ENCODE measurements around the gene PDE6G.

DNA sequence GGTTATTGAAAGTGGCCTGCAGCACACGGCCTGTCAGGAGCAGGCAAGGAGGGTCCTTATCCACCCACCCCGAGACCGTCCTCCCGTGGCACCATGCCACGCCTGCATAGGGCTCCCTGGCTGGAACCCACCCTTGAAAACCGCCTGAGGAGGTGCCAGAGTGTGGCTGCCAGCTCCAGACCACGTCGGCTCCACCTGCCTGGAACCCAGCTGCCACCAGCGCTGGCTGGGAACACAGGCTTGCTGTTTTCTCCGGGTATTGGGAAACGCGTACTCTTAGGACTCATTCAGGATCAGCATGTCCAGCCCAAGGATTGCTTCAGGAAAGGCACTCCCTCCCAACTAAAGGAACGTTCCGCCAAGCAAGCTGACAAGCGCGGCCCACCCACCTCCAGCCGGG, 20.6 kb upstream of the PDE6G start:
- TF ChIP-seq, protein P1, sequence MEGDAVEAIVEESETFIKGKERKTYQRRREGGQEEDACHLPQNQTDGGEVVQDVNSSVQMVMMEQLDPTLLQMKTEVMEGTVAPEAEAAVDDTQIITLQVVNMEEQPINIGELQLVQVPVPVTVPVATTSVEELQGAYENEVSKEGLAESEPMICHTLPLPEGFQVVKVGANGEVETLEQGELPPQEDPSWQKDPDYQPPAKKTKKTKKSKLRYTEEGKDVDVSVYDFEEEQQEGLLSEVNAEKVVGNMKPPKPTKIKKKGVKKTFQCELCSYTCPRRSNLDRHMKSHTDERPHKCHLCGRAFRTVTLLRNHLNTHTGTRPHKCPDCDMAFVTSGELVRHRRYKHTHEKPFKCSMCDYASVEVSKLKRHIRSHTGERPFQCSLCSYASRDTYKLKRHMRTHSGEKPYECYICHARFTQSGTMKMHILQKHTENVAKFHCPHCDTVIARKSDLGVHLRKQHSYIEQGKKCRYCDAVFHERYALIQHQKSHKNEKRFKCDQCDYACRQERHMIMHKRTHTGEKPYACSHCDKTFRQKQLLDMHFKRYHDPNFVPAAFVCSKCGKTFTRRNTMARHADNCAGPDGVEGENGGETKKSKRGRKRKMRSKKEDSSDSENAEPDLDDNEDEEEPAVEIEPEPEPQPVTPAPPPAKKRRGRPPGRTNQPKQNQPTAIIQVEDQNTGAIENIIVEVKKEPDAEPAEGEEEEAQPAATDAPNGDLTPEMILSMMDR (conservative IDR thresholded peaks at IDR 0.05; ENCODE audit: low read depth in 2 of 2): no peak
- TF ChIP-seq, protein P2, sequence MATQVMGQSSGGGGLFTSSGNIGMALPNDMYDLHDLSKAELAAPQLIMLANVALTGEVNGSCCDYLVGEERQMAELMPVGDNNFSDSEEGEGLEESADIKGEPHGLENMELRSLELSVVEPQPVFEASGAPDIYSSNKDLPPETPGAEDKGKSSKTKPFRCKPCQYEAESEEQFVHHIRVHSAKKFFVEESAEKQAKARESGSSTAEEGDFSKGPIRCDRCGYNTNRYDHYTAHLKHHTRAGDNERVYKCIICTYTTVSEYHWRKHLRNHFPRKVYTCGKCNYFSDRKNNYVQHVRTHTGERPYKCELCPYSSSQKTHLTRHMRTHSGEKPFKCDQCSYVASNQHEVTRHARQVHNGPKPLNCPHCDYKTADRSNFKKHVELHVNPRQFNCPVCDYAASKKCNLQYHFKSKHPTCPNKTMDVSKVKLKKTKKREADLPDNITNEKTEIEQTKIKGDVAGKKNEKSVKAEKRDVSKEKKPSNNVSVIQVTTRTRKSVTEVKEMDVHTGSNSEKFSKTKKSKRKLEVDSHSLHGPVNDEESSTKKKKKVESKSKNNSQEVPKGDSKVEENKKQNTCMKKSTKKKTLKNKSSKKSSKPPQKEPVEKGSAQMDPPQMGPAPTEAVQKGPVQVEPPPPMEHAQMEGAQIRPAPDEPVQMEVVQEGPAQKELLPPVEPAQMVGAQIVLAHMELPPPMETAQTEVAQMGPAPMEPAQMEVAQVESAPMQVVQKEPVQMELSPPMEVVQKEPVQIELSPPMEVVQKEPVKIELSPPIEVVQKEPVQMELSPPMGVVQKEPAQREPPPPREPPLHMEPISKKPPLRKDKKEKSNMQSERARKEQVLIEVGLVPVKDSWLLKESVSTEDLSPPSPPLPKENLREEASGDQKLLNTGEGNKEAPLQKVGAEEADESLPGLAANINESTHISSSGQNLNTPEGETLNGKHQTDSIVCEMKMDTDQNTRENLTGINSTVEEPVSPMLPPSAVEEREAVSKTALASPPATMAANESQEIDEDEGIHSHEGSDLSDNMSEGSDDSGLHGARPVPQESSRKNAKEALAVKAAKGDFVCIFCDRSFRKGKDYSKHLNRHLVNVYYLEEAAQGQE (IDR thresholded peaks at IDR 0.05; ENCODE audit: unreplicated experiment): no peak
- TF ChIP-seq EZH2 (IDR thresholded peaks at IDR 0.05; ENCODE audit: low read depth, unreplicated experiment): no peak
- no peak for TF ChIP-seq POLR2AphosphoS5 (IDR thresholded peaks at IDR 0.05; ENCODE audit: low read depth)
- TF ChIP-seq, protein P3, sequence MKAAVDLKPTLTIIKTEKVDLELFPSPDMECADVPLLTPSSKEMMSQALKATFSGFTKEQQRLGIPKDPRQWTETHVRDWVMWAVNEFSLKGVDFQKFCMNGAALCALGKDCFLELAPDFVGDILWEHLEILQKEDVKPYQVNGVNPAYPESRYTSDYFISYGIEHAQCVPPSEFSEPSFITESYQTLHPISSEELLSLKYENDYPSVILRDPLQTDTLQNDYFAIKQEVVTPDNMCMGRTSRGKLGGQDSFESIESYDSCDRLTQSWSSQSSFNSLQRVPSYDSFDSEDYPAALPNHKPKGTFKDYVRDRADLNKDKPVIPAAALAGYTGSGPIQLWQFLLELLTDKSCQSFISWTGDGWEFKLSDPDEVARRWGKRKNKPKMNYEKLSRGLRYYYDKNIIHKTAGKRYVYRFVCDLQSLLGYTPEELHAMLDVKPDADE (IDR thresholded peaks at IDR 0.05): no peak
- TF ChIP-seq EZH2phosphoT487 (IDR thresholded peaks at IDR 0.05; ENCODE audit: unreplicated experiment): no peak
- TF ChIP-seq ZNF331 (CRISPR knock-in tag; IDR thresholded peaks at IDR 0.05; ENCODE audit: low read depth): no peak

Measured in GM23338 (cell line).